HT-29 (cell line): ENCODE data around the gene AXIN1. TPM values are rescaled to one million over a fixed set of nuclear protein-coding genes. Genes with fewer than 3 reads are reported as not detected.
A peak's percentile ranks its signal among the peaks of the same experiment; 100 is the strongest.

Source experiments
- DNase-seq: peaks from one replicate; pipeline ENCODE4 v3.0.0-alpha.2; 2015; ENCODE audit warnings: low spot score
- total RNA-seq: library from RNA; depleted of rRNA; stranded (reverse); fragments of >200 nt; shearing (Covaris generic); gene quantifications from 2 replicates; pipeline ENCODE4 v1.2.3, GENCODE V29; 2014

AXIN1 gene
- total RNA-seq, 1 experiment from 2014 or later = 88.4 TPM

DNA sequence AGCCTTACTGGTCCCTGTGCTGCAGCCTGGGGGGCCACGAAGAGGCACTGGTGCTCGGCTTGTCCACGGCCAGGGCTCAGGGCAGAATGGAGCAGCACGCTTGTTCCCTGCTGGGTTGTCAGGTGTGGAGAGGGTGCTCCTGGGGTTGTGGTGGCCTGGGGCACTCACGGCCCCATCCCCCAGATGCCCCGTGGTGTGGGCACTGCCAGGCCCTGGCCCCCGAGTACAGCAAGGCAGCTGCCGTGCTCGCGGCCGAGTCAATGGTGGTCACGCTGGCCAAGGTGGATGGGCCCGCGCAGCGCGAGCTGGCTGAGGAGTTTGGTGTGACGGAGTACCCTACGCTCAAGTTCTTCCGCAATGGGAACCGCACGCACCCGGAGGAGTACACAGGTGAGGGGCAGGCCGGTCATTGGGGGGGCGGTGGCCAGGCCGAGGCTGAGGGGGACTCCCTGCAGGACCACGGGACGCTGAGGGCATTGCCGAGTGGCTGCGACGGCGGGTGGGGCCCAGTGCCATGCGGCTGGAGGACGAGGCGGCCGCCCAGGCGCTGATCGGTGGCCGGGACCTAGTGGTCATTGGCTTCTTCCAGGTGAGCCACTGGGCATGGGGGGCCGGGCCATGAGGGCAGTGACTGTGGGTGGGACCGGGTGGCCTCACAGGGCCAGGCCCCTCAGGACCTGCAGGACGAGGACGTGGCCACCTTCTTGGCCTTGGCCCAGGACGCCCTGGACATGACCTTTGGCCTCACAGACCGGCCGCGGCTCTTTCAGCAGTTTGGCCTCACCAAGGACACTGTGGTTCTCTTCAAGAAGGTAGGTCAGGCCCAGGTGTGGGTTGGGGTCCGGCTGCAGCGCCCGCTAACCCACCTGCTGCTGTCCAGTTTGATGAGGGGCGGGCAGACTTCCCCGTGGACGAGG, 68.1 kb downstream of the AXIN1 start:
- DNase-seq = no peak

GRCh38 chr16:283033-283805, 69.3 kb downstream of the AXIN1 start, which contains the start of gene PDIA2:
Gene PDIA2 (plus strand): TSS chr16:283164. CDS start chr16:283170, 6 bp downstream.
- DNase-seq = no peak

DNA sequence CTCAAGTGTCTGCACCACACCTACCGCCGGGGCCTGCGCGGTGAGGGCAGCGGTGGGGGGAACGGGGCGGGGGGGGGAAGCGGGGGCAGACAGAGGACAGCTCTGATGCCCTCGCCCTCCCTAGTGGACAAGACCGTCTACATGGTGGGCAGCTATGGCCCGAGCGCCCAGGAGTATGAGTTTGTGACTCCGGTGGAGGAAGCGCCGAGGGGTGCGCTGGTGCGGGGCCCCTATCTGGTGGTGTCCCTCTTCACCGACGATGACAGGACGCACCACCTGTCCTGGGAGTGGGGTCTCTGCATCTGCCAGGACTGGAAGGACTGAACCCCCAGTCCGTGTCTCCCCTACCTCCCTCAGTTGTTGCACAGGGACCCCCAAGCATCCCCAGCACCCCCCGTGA, 70.0 kb downstream of the AXIN1 start:
- DNase-seq = no peak

GRCh38 chr16:281660-282255, 70.8 kb downstream of the AXIN1 start:
- DNase-seq = no peak

GRCh38 chr16:280991-281659, 71.4 kb downstream of the AXIN1 start:
- DNase-seq = no peak

DNA sequence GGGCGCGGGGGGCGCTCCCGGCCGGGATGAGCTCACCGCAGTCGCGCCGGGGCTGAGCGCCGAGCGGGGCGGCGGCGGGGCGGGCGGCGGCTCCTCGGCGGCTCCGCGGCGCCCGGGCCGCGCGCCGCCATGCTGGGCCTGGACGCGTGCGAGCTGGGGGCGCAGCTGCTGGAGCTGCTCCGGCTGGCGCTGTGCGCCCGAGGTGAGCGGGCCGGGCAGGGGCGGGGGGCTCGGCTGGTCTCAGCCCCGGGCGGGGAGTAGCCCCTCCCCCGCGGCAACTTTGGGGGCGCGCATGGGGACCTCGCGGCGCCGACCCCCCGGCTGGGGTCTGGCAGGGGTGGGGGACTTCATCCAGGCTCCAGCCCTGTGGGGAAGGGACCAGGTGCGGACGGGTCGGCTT, 72.0 kb downstream of the AXIN1 start, which contains the start of gene ARHGDIG:
Gene ARHGDIG (plus strand): TSS at position 40 of the 400 bp plus-strand sequence. CDS start 90 bp downstream, at position 130.
- DNase-seq = no peak

- no peak for DNase-seq
Measured at GRCh38 chr16:280005-280460, 72.5 kb downstream of the AXIN1 start.

DNA sequence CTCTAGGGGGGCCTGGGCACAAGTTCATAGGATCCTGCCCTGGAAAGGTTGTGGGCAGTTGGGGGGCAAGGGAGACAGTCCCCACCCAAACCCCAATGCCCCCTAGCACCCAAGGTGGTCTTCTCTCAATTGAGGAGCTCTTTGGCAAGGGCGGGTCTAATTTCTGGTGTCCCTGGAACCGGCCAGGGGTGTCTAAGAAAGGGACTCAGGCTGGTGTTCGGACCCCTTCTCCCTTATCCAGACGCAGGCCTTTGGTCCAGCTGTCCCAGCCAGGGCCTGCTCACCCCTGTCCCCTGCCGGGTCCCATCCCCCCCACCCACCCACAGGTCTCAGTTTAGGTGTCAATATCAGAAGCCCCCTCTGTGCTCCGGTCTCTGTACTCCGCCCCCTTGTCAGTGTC, 73.0 kb downstream of the AXIN1 start:
- no peak for DNase-seq

- peak; percentile 72 for DNase-seq
Measured at GRCh38 chr16:278863-279366, 73.6 kb downstream of the AXIN1 start.

- DNase-seq = no peak
Measured at GRCh38 chr16:276426-277077, 76.0 kb downstream of the AXIN1 start.

DNA sequence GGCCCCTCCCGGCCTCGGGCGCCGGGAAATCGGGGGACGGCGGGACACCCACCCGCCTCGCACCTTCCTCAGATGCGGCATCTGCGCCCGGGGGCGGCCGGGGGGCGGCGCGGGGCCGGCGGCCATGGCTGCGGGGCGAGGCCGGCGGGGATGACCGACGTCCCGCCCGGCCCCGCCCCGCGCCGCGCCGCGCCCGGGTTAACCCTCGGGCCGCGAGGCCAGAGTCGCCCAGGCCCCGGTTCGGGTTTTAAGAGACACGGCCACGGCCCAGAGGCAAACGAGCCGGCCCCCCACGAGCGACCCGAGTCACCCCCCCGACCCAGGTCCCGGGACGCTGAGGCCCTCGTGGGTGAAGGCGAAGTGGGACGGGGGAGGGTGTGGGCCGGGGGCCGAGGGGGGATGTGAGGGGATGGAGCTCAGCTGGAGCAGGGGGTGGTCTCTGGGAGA, 76.7 kb downstream of the AXIN1 start, which contains the start of gene RGS11:
Gene RGS11 (minus strand): TSS at position 159 of the 447 bp plus-strand sequence. CDS start 33 bp downstream, at position 126.
- DNase-seq = no peak

GRCh38 chr16:275041-275641, 77.4 kb downstream of the AXIN1 start:
- peak; percentile 25 for DNase-seq

GRCh38 chr16:273547-274421, 78.7 kb downstream of the AXIN1 start:
- peak; percentile 29 for DNase-seq

GRCh38 chr16:272633-273546, 79.6 kb downstream of the AXIN1 start:
- DNase-seq = no peak

GRCh38 chr16:270381-271255, 81.9 kb downstream of the AXIN1 start:
- DNase-seq = no peak

- DNase-seq = no peak
Measured at GRCh38 chr16:269061-269796, 83.3 kb downstream of the AXIN1 start.
